PFSK-1 (cell line): ENCODE results near the gene NCOA7.

Source experiments
- FOXP2 ChIP-seq: optimal IDR thresholded peaks from 2 replicates; pipeline ENCODE3; 2011; ENCODE audit warnings: borderline replicate concordance, control low read depth, inconsistent platforms; ENCODE audit not compliant: insufficient read depth; ENCODE audit errors: extremely low read length, extremely low read depth
- POLR2AphosphoS5 ChIP-seq: IDR thresholded peaks from 2 replicates; pipeline ENCODE4 v1.6.1; 2012; ENCODE audit warnings: low read depth, mild to moderate bottlenecking, control low read depth, low read length, moderate library complexity
- SIN3A ChIP-seq: IDR thresholded peaks from 2 replicates; pipeline ENCODE4 v1.6.1; 2012; ENCODE audit warnings: mild to moderate bottlenecking, low read length, moderate library complexity, borderline replicate concordance; ENCODE audit not compliant: insufficient read depth
- TAF1 ChIP-seq: IDR thresholded peaks from 2 replicates; pipeline ENCODE4 v1.6.1; 2012; ENCODE audit warnings: low read length, control low read depth, borderline replicate concordance; ENCODE audit not compliant: insufficient read depth
- TF ChIP-seq, protein P1 (sequence below), 2 experiments: IDR thresholded peaks; 2 replicates each; pipeline versions ENCODE4 v1.6.1 to v1.8.0; 2011 to 2012; ENCODE audit warnings: low read depth in 2 of 2, low read length in 2 of 2, control low read depth in 1 of 2, inconsistent platforms in 1 of 2, mild to moderate bottlenecking in 1 of 2, moderate library complexity in 1 of 2; ENCODE audit not compliant: insufficient read depth in 1 of 2

The NCOA7 gene

DNA sequence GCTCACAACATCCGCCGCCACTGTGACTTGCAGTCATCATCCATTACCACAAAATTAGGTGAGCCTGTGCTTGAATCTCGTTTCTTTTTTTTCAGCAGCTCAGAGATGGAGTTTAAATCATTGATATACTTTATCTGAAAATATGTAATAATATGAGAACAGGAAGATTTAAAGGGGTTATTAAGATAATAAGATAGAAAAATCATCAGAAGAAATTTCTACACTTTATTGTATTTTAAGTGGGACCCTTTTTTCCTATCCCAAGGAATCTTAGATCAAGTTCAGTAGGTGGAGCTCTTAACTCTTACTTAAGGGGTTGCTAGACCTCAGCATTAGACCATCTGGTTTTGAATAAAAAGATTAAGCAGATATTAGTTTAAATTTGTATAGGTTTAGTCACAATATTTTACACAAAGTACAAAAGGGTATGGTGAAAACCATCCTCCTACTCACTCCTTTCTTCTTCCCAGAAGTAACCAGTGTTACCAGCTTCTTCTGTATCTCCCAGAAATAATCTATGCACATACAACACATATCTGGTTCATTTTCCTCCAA, 9.4 kb upstream of the NCOA7 start:
- TF ChIP-seq TAF1 = no peak
- TF ChIP-seq, protein P1, sequence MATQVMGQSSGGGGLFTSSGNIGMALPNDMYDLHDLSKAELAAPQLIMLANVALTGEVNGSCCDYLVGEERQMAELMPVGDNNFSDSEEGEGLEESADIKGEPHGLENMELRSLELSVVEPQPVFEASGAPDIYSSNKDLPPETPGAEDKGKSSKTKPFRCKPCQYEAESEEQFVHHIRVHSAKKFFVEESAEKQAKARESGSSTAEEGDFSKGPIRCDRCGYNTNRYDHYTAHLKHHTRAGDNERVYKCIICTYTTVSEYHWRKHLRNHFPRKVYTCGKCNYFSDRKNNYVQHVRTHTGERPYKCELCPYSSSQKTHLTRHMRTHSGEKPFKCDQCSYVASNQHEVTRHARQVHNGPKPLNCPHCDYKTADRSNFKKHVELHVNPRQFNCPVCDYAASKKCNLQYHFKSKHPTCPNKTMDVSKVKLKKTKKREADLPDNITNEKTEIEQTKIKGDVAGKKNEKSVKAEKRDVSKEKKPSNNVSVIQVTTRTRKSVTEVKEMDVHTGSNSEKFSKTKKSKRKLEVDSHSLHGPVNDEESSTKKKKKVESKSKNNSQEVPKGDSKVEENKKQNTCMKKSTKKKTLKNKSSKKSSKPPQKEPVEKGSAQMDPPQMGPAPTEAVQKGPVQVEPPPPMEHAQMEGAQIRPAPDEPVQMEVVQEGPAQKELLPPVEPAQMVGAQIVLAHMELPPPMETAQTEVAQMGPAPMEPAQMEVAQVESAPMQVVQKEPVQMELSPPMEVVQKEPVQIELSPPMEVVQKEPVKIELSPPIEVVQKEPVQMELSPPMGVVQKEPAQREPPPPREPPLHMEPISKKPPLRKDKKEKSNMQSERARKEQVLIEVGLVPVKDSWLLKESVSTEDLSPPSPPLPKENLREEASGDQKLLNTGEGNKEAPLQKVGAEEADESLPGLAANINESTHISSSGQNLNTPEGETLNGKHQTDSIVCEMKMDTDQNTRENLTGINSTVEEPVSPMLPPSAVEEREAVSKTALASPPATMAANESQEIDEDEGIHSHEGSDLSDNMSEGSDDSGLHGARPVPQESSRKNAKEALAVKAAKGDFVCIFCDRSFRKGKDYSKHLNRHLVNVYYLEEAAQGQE (IDR thresholded peaks at IDR 0.05; ENCODE audit: insufficient read depth in 1 of 2, low read depth in 2 of 2, low read length in 2 of 2) = no peak
- TF ChIP-seq FOXP2 = no peak
- TF ChIP-seq POLR2AphosphoS5 = no peak
- no peak for TF ChIP-seq SIN3A

DNA sequence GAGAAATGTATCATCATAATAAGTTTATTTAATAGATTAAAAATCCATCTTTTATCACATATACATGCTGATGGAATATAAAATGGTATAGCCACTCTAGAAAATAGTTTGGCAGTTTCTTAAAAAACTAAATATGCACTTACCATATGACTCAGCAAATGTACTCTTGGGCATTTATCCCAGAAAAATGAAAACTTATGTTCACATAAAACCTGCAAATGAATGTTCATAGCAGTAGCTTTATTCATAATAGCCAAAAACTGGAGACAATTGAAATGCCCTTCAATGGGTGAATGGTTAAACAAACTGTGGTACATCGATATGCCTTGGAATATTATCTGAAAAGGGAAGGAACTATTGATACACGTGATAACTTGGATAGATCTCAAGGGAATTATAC, 6.4 kb upstream of the NCOA7 start:
- TF ChIP-seq, protein P1 (IDR thresholded peaks at IDR 0.05; ENCODE audit: insufficient read depth in 1 of 2, low read depth in 2 of 2, low read length in 2 of 2) = no peak
- TF ChIP-seq SIN3A (no peak), FOXP2 (no peak), POLR2AphosphoS5 (no peak), TAF1 (no peak)

DNA sequence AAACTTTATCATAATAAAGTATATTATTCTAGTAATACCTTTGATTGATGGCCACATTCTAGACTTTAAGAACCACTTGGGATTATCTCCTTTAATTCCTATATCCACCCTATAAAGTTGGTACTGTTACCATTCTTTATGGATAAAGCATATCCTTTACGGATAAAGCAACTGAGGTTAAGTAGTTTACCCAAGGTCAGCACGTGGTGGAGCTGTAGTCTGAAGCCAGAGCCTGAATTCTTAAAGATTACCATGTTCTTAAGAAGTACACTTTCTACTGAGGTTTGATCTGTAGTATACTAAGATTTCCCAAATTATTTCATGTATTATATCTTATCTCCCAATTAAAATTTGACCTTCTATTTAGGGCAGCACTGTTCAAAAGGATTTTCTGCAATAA, 3.0 kb upstream of the NCOA7 start:
- TF ChIP-seq TAF1 (no peak), SIN3A (no peak), FOXP2 (no peak), POLR2AphosphoS5 (no peak)
- TF ChIP-seq, protein P1 (IDR thresholded peaks at IDR 0.05; ENCODE audit: insufficient read depth in 1 of 2, low read depth in 2 of 2, low read length in 2 of 2) = no peak

DNA sequence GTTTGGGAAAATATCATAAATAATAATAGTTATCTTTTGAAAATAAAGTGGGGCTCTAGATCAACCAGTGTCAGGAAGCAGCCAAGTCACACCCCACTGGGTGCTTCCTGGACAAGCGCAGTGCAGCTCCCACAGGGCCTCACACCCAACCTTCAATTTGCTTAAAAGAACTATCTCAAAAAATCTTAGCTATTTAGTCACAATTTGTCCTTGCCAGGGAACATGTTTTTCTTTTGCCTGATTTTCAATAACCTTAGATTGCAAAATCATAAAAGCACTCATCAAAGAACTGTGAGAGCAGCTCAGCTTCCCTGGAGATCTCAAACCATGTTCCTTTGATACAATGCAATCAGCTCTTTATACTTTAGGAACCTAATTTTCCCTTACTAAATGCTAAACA, 1.6 kb upstream of the NCOA7 start:
- TF ChIP-seq SIN3A = no peak
- no peak for TF ChIP-seq POLR2AphosphoS5
- no peak for TF ChIP-seq FOXP2

DNA sequence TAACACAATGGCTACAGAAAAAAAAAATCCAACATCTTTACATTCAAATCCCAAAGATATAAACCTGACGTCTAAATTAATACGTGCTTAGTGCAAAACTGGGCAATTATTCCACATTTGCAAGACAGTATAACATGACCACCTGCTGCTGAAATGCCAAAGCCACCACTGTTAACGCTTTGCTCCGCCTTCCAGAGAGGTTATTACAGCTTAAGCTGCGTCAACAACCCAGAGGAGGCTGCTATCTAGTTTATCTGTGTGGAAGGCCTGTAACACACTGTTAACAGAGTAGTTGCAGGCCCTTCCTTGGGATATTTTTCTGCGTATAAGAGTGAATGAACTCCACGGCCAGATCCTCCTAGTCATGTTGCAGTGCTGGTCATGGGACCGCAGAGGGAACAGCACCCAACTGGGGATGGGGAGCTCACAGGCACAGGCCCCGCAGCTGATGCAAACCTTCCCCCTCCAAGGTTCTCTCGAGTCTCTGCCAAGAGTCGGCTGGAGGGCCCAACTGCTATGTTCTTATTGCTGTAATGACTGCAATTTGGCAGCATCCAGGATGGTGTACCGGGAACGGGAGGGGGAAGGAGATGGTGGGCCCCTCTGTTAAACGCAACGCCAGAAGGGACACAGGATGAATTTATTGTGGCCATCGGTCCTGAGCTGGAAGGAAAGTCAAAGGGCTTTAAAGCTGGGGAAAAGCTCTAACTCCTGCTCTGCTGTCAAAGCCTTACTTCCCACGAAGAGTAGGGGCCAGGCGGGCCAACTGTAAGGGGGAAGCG, 993 bp upstream of the NCOA7 start:
- TF ChIP-seq, protein P1 (IDR thresholded peaks at IDR 0.05; ENCODE audit: insufficient read depth in 1 of 2, low read depth in 2 of 2, low read length in 2 of 2) = no peak
- TF ChIP-seq TAF1 (no peak), SIN3A (no peak), POLR2AphosphoS5 (no peak), FOXP2 (no peak)
